ENCODE results near the gene ITGA8. TPM values are rescaled to one million over a fixed set of nuclear protein-coding genes. Genes with fewer than 3 reads are reported as not detected.
A peak's percentile ranks its signal among the peaks of the same experiment; 100 is the strongest.

The ITGA8 gene
- total RNA-seq, 4 donors from 2014 or later, result 9.4 to 64.8 (median 28.1) TPM

DNA sequence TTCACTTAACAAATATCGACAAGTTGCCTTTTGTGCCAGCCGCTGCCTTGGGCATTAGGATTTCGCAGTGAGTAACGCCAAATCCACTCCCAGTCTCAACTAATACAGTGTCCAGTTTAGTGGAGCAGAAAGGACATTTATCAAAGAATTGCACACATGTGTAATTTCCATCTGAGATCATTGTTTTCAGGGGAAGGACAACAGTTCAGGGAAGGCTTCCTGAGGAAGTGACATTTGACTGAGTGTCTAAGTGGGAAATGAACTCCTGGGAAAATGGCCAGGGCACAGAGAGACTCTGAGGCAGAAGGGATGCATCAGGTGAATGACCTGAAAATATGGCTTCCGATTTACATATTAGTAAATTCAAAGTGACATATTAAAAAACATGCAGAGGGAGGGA is 89.4 kb downstream of the ITGA8 start:
- Histone ChIP-seq H3K27me3 (no peaks in the 10 kb centered on the region), H3K27ac (no peak overlapping the region), H3K9me3 (no peaks in the 10 kb centered on the region), H3K4me1 (no peaks in the 10 kb centered on the region), H3K4me3 (no peak overlapping the region), H3K36me3 (no peaks in the 10 kb centered on the region)
- no peak for TF ChIP-seq POLR2A (IDR thresholded peaks at IDR 0.05)
- TF ChIP-seq, protein P1, sequence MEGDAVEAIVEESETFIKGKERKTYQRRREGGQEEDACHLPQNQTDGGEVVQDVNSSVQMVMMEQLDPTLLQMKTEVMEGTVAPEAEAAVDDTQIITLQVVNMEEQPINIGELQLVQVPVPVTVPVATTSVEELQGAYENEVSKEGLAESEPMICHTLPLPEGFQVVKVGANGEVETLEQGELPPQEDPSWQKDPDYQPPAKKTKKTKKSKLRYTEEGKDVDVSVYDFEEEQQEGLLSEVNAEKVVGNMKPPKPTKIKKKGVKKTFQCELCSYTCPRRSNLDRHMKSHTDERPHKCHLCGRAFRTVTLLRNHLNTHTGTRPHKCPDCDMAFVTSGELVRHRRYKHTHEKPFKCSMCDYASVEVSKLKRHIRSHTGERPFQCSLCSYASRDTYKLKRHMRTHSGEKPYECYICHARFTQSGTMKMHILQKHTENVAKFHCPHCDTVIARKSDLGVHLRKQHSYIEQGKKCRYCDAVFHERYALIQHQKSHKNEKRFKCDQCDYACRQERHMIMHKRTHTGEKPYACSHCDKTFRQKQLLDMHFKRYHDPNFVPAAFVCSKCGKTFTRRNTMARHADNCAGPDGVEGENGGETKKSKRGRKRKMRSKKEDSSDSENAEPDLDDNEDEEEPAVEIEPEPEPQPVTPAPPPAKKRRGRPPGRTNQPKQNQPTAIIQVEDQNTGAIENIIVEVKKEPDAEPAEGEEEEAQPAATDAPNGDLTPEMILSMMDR (IDR thresholded peaks at IDR 0.05), result no peak
- peak in 1 of 2 donors; percentile 31 for DNase-seq
- intact Hi-C loops (cut with DNase I; ENCODE audit: low total_unique reads), result no loop called here

DNA sequence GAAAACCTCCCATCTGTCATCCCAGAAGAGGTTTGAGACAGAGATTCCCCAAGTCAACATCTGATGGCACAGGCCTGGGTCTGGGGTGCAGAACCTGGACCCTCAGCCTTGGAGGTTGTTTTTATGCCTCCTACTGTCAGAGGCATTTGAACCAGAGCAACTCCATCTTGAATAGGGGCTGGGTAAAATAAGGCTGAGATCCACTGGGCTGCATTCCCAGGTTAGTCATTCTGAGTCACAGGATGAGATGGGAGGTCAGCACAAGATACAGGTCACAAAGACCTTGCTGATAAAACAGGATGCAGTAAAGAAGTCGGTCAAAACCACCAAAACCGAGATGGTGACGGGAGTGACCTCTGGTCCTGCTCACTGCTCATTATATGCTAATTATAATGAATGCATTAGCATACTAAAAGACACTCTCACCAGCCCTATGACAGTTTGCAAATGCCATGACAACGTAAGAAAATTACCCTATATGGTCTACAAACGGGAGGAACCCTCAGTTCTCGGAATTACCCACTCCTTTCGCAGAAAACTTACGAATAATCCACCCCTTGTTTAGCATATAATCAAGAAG is 92.0 kb downstream of the ITGA8 start:
- Histone ChIP-seq H3K36me3 (no peaks in the 10 kb centered on the region), H3K9me3 (no peaks in the 10 kb centered on the region), H3K4me3 (no peak overlapping the region), H3K27me3 (no peaks in the 10 kb centered on the region), H3K4me1 (peaks cover 0 to 5% of the 10 kb centered on the region in 2 donors), H3K27ac (no peak overlapping the region)
- peak; percentile 25 to 39 for DNase-seq
- TF ChIP-seq, protein P1 (IDR thresholded peaks at IDR 0.05), result no peak
- no peak for TF ChIP-seq POLR2A (IDR thresholded peaks at IDR 0.05)
- intact Hi-C loops (cut with DNase I; ENCODE audit: low total_unique reads), result no loop called here

DNA sequence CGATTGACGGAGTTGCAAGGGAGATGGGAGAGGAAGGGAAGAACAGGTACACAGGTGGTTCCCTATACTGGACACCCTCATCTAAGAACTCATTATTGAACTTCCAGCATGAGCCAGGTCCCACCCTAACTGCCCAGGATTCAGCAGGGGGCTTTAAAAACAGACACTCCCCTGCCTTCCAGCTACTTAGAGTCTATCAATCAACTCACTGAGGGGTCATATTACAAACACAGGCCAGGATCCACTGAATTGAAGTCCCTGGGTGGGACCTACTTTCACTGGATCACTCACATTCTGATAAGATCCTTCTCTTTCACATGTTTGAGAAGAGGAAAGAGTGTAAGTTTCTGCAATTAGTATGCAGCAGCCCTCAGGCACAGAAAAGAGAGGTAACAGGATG is 92.8 kb downstream of the ITGA8 start:
- intact Hi-C loops (cut with DNase I; ENCODE audit: low total_unique reads), result no loop called here
- H3K9me3 ChIP-seq, result no peaks in the 10 kb centered on the region
- H3K27me3 ChIP-seq, result no peaks in the 10 kb centered on the region
- no peaks in the 10 kb centered on the region for H3K36me3 ChIP-seq
- no peak for TF ChIP-seq POLR2A (IDR thresholded peaks at IDR 0.05)
- TF ChIP-seq, protein P1 (IDR thresholded peaks at IDR 0.05), result no peak
- H3K27ac ChIP-seq, result peak overlapping the region in 1 of 2 donors; percentile 23
- DNase-seq, result no peak
- H3K4me1 ChIP-seq, result peaks cover 0 to 5% of the 10 kb centered on the region in 2 donors
- H3K4me3 ChIP-seq, result no peak overlapping the region

DNA sequence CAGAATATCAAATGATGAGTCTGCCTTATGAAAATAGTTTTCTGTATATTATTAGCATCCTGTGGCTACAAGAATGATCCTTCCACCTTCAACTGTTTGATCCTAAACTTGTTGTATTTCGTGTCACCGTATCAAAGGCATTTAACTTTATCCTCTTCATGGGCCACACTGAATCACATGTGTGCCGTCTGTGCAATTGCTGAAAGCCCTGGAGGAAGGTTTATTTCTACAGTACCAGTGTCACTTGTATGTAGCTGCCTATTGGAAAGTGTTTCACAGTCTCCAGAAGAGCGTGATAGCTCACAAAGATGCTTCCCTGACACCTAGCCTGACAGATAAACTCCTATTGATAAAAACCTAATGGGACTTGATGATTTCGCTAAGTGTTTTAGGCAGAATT is 94.5 kb downstream of the ITGA8 start:
- no peaks in the 10 kb centered on the region for H3K27me3 ChIP-seq
- DNase-seq, result no peak
- intact Hi-C loops (cut with DNase I; ENCODE audit: low total_unique reads), result no loop called here
- TF ChIP-seq, protein P1 (IDR thresholded peaks at IDR 0.05), result no peak
- TF ChIP-seq POLR2A (IDR thresholded peaks at IDR 0.05), result no peak
- H3K27ac ChIP-seq, result peak overlapping the region; percentile 37 to 57
- no peaks in the 10 kb centered on the region for H3K36me3 ChIP-seq
- peaks cover 0 to 5% of the 10 kb centered on the region in 2 donors for H3K4me1 ChIP-seq
- H3K9me3 ChIP-seq, result no peaks in the 10 kb centered on the region
- H3K4me3 ChIP-seq, result no peak overlapping the region

DNA sequence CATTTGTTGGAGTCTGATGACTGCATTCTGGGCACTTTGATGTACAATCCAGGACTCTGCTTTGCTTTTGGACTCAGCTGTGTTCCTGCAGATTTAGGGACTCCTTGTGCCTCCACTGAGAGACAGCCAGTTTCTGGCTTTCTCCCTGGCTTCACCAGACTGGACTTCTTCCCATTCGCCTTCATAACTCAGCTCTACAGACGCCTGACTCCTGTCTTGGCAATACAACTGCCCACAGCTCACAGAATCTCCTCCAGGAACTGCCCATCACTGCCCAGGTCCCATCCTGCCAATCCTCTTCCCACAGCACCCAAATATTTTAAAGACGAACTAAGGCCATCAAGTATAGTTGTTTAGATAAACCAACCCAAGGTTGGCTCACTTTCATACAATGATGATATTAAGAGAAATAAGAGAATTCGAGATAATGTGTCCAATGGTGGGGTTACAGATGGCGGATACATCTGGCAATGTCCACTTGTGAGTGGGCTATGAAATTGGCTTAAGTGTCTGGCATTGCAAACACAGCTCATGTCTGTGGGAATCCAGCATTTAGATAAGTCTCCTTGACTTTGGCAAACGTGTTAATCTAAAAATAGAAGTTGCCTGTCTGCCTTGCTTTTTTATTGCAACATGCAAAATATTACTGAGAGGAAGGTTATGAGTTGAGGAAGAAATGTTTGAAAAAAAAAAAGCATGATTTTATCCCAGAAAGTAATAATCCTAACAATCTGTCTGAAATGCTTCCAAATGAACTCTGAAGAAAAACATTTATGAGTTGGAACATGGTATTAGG is 95.1 kb downstream of the ITGA8 start:
- Histone ChIP-seq H3K4me1 (peaks cover 0 to 5% of the 10 kb centered on the region in 2 donors), H3K27ac (peak overlapping the region; percentile 57), H3K27me3 (no peaks in the 10 kb centered on the region), H3K9me3 (no peaks in the 10 kb centered on the region), H3K4me3 (no peak overlapping the region), H3K36me3 (no peaks in the 10 kb centered on the region)
- no peak for TF ChIP-seq POLR2A (IDR thresholded peaks at IDR 0.05)
- DNase-seq, result peak in 1 of 2 donors; percentile 30
- intact Hi-C loops (cut with DNase I; ENCODE audit: low total_unique reads), result no loop called here
